NOMO-1 treated with DMSO at 0.1 percent for 48 hours (cell line): ENCODE results near the gene TRIM54.
A peak's percentile ranks its signal among the peaks of the same experiment; 100 is the strongest.

Source experiments
- DNase-seq: peaks from one replicate; lab custom pipeline; 2025; ENCODE audit not compliant: unreplicated experiment; lab: John Stamatoyannopoulos, UW

TRIM54 gene

GRCh38 chr2:27353762-27354596 is 71.8 kb downstream of the TRIM54 start:
- DNase-seq: no peak

GRCh38 chr2:27354597-27354927 is 72.3 kb downstream of the TRIM54 start:
- DNase-seq: no peak

DNA sequence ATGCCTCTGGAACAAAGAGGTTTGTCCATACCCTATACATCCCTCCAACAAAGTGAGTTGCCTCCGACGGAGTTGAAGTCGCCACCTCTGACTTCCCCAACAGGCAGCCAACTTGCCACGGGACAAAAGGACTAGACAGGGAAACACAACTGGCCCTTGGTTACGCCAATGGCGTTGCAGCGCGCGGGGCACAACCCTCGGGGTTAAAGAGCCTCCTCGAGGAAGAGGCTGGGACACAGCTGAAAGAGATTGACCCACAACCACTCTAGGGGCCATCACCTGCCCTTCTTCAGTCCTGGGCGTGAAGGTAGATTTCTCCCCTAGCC is 73.8 kb downstream of the TRIM54 start:
- DNase-seq: peak; percentile 73

GRCh38 chr2:27356382-27357181 is 74.4 kb downstream of the TRIM54 start, which contains the start of gene GTF3C2:
GTF3C2 (minus strand) TSS chr2:27356764; CDS start chr2:27343554, 13,210 bp downstream.
- peak; percentile 97 for DNase-seq
